Gastroesophageal sphincter (tissue), 4 donors: Measurements from ENCODE around the gene WWTR1. TPM values are rescaled to one million over a fixed set of nuclear protein-coding genes. Genes with fewer than 3 reads are reported as not detected.
A peak's percentile ranks its signal among the peaks of the same experiment; 100 is the strongest.

ENCODE experiments used
- ATAC-seq: fragments of 150-250 bp; one replicate; pipeline ENCODE4 v1.9.1; 2016; ENCODE audit warnings: mild to moderate bottlenecking, moderate library complexity
- H3K27ac ChIP-seq, 4 donors: fragments of 200-600 bp; sonication (generic) in 3 of 4; 1 replicate in 3 of 4; 2 replicates in 1 of 4; pipeline ENCODE4 v1.5.1; 2016 to 2019
- H3K27me3 ChIP-seq: fragments of 200-600 bp; sonication (generic); one replicate; pipeline ENCODE4 v1.5.1; 2019
- H3K36me3 ChIP-seq, 2 donors: fragments of 200-600 bp; sonication (generic); one replicate each; pipeline ENCODE4 v1.5.1; 2019; ENCODE audit warnings: control low read depth in 1 of 2
- H3K4me1 ChIP-seq, 3 donors: fragments of 200-600 bp; sonication (generic); 1 replicate in 2 of 3; 2 replicates in 1 of 3; pipeline ENCODE4 v1.5.1; 2016 to 2019; ENCODE audit warnings: control low read depth in 2 of 3
- H3K4me3 ChIP-seq, 2 donors: fragments of 200-600 bp; sonication (generic); one replicate each; pipeline ENCODE4 v1.5.1; 2019; ENCODE audit warnings: mild to moderate bottlenecking in 1 of 2, moderate library complexity in 1 of 2
- H3K9me3 ChIP-seq, 3 donors: fragments of 200-600 bp; sonication (generic); one replicate each; pipeline ENCODE4 v1.5.1; 2017 to 2019; ENCODE audit warnings: control low read depth in 2 of 3
- EP300 ChIP-seq: sonication (generic); formaldehyde crosslinking; IDR thresholded peaks from one replicate; pipeline ENCODE4 v1.6.1; 2017; ENCODE audit warnings: antibody characterized with exemption, mild to moderate bottlenecking
- POLR2A ChIP-seq, 2 donors: fragments of 450-650 bp; IDR thresholded peaks; one replicate each; pipeline ENCODE4 v1.6.1; 2017; ENCODE audit warnings: antibody characterized with exemption in 2 of 2, mild to moderate bottlenecking in 2 of 2, moderate library complexity in 1 of 2
- POLR2AphosphoS5 ChIP-seq: sonication (generic); formaldehyde crosslinking; IDR thresholded peaks from one replicate; pipeline ENCODE4 v1.6.1; 2017; ENCODE audit warnings: antibody characterized with exemption
- WGBS, 2 donors: methylation state at CpG; one replicate each; pipeline ENCODE4 v1.1.5; 2018; ENCODE audit warnings: low coverage in 1 of 2; 5-methylcytosine and 5-hydroxymethylcytosine counted together
- total RNA-seq, 4 donors: library from RNA; depleted of rRNA; stranded (reverse); fragments of >200 nt; gene quantifications; one replicate each; pipeline ENCODE4 v1.1.0, GENCODE V29; 2016
- TF ChIP-seq, protein P1 (sequence below), 4 experiments: fragments of 200-600 bp in 2 of 4; fragments of 450-650 bp in 2 of 4; sonication (generic) in 1 of 4; IDR thresholded peaks; one replicate each; pipeline ENCODE4 v1.5.1; 2017 to 2019; ENCODE audit warnings: antibody characterized with exemption in 4 of 4, mild to moderate bottlenecking in 2 of 4, moderate library complexity in 2 of 4

WWTR1 gene
- total RNA-seq, result 100 to 1,000 TPM; 239 to 482 (median 321) TPM

DNA sequence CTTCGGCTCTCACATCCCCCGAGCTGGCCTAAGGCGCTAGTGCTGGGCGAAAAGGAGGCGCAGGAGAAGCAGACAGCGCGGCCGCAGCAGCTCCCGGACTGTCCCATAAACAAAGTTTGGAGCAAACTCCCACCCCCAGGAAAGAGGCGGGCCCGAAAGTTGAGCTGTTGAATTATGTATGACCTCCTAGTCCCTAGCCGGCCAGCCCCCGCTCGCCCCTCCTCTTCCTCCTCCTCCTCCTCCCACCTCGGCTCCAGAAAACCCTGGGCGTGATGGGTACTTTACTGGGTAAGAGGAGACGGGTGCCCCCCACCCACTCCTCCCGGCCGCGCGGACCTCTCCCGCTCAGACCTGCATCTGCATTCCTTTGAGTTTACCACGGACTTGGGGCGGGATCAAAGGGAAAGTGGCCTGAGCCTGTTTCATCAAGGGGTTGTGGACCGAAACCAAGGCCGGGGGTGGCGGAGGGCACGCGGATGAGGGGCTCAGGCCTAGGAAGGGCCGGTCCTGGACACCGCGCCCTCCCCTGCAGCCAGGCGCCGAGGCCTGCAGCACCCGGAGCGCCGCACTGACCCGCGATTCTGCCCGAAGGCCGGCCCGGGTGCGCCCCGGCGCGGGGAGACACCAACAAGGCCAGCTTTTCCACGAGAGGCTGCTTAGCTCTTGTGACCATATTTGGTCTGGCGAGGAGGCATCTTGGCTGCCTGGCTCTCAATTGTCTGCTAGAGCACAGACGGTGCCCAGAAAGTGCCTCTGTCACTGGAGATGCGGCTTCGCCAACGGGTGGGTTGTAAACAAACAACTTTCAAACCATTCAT lies at the start of gene WWTR1:
Gene WWTR1 (minus strand): TSS at position 100 of the 818 bp plus-strand sequence. CDS start 719 bp downstream, outside the sequence.
- Histone ChIP-seq H3K27ac (peak within 1 kb of the TSS; percentile 94 to 100 (median 99)), H3K4me1 (peaks cover 4 to 54% (median 8%) of the 10 kb centered on the region in 3 donors), H3K9me3 (no peaks in the 10 kb centered on the region), H3K4me3 (peak within 1 kb of the TSS; percentile 84), H3K27me3 (no peaks in the 10 kb centered on the region), H3K36me3 (no peaks in the 10 kb centered on the region)
- peak; percentile 97 for TF ChIP-seq POLR2AphosphoS5
- TF ChIP-seq, protein P1, sequence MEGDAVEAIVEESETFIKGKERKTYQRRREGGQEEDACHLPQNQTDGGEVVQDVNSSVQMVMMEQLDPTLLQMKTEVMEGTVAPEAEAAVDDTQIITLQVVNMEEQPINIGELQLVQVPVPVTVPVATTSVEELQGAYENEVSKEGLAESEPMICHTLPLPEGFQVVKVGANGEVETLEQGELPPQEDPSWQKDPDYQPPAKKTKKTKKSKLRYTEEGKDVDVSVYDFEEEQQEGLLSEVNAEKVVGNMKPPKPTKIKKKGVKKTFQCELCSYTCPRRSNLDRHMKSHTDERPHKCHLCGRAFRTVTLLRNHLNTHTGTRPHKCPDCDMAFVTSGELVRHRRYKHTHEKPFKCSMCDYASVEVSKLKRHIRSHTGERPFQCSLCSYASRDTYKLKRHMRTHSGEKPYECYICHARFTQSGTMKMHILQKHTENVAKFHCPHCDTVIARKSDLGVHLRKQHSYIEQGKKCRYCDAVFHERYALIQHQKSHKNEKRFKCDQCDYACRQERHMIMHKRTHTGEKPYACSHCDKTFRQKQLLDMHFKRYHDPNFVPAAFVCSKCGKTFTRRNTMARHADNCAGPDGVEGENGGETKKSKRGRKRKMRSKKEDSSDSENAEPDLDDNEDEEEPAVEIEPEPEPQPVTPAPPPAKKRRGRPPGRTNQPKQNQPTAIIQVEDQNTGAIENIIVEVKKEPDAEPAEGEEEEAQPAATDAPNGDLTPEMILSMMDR (IDR thresholded peaks at IDR 0.05), result peak in 3 of 4 experiments; percentile 20 to 60 (median 27)
- no peak for TF ChIP-seq EP300
- TF ChIP-seq POLR2A (IDR thresholded peaks at IDR 0.05), result peak; percentile 95 to 97
- 0% methylated on average over 5 of the region's 52 CpGs; no CpG with 5 or more reads in 1 of the 2 donors for WGBS, 2 donors
- ATAC-seq, result peak; percentile 87

DNA sequence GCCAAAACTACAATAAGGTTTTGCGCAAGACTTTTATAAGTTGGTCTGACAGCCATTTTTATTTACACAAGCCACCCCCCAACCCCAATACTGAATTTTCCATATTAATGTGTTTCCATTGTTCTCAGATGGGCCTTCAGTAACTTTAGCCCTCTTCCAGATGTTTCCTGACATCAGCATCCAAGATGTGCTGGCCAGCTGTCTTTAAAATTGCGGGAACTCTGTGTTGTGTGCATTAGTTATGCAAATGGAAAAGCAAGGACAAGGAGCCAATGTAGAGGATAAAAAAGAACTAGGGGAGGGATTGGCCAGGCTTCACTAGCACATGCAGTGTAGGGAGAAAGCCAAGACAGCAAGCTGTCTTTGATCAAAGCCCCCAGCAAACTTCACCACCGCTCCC lies 49.1 kb upstream of the WWTR1 start:
- Histone ChIP-seq H3K27ac (no peak overlapping the region), H3K9me3 (no peaks in the 10 kb centered on the region), H3K4me3 (no peak overlapping the region), H3K27me3 (no peaks in the 10 kb centered on the region), H3K36me3 (no peaks in the 10 kb centered on the region), H3K4me1 (no peaks in the 10 kb centered on the region)
- no peak for ATAC-seq
- 59 to 69% methylated on average over 3 of the region's 3 CpGs for WGBS, 2 donors
- no peak for TF ChIP-seq EP300
- TF ChIP-seq POLR2A (IDR thresholded peaks at IDR 0.05), result no peak
- TF ChIP-seq, protein P1 (IDR thresholded peaks at IDR 0.05), result no peak
- no peak for TF ChIP-seq POLR2AphosphoS5

DNA sequence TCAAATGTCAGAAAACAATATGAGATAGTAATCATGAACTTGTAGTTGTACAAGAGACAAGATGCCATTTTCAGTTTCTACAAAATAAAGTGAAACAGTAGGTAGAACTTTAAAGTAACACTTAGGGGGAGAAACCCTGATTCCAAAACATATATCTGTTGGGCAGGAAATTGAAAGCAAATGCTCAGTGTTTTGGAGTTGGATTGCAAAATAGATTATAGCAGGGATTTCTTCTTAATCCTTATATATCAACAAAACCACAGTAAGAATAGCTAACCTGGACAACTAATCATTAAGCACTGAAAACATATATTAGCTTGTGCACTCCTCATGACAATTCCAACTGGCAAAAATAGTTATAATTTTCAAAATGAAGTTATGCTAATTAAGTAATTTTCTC lies 47.6 kb upstream of the WWTR1 start:
- H3K4me1 ChIP-seq, result no peaks in the 10 kb centered on the region
- H3K27me3 ChIP-seq, result no peaks in the 10 kb centered on the region
- no peak overlapping the region for H3K4me3 ChIP-seq
- no peaks in the 10 kb centered on the region for H3K36me3 ChIP-seq
- TF ChIP-seq, protein P1 (IDR thresholded peaks at IDR 0.05), result no peak
- ATAC-seq, result no peak
- no peak overlapping the region for H3K27ac ChIP-seq
- H3K9me3 ChIP-seq, result no peaks in the 10 kb centered on the region

DNA sequence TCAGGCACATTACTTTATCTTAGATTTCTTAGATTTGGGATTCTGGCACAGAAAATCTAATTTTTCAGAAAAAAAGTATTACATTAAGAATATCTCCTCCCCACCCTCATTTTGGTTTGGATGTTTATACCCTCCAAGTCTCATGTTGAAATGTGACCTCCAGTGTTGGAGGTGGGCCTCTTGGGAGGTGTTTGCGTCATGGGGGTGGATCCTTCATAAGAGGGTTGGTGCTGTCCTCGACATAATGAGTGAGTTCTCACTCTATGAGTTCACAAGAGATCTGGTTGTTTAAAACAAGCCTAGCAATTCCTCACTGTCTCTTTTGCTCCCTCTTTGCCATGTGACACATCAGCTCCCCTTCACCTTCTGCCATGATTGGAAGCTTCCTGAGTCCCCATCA lies 45.6 kb upstream of the WWTR1 start:
- peak; percentile 92 for ATAC-seq
- no peak overlapping the region for H3K4me3 ChIP-seq
- H3K27ac ChIP-seq, result peak overlapping the region in 3 of 4 donors; percentile 20 to 56 (median 25)
- peaks cover 0 to 9% (median 0%) of the 10 kb centered on the region in 3 donors for H3K9me3 ChIP-seq
- WGBS, 2 donors, result 60 to 73% methylated on average over 2 of the region's 2 CpGs
- H3K27me3 ChIP-seq, result no peaks in the 10 kb centered on the region
- no peak for TF ChIP-seq POLR2A (IDR thresholded peaks at IDR 0.05)
- TF ChIP-seq, protein P1 (IDR thresholded peaks at IDR 0.05), result no peak
- no peak for TF ChIP-seq EP300
- TF ChIP-seq POLR2AphosphoS5, result no peak
- no peaks in the 10 kb centered on the region for H3K4me1 ChIP-seq
- no peaks in the 10 kb centered on the region for H3K36me3 ChIP-seq
